Measurements from ENCODE around the gene FAM3D.

GRCh38 chr3:58696093-58696492 is 29.5 kb upstream of the FAM3D start:
- TF ChIP-seq EZH2phosphoT487 (IDR thresholded peaks at IDR 0.05; ENCODE audit: borderline replicate concordance, low read length) (no peak), CTCF (IDR thresholded peaks at IDR 0.05; ENCODE audit: low read depth, low read length, poor library complexity, severe bottlenecking) (no peak)

Data from DOHH2 (cell line).